Astrocyte of the spinal cord (primary cell): ENCODE measurements around the gene EMC8.

Source experiments
- DNase-seq: peaks from one replicate; pipeline ENCODE4 v3.0.0; 2011; ENCODE audit warnings: low read depth, low spot score
- H3K4me3 ChIP-seq: 2 replicates; pipeline ENCODE4 v1.5.1; 2011; ENCODE audit warnings: low read depth, mild to moderate bottlenecking, low read length, moderate library complexity
- CTCF ChIP-seq: IDR thresholded peaks from 2 replicates; pipeline ENCODE4 v1.5.1; 2012; ENCODE audit warnings: low read depth, mild to moderate bottlenecking, low read length, inconsistent platforms
- in situ Hi-C: cut with HindIII; loops from 2 replicates; pipeline ENCODE4 v1.10.0; 2017; ENCODE audit warnings: low sequenced_read_pairs

Gene EMC8

DNA sequence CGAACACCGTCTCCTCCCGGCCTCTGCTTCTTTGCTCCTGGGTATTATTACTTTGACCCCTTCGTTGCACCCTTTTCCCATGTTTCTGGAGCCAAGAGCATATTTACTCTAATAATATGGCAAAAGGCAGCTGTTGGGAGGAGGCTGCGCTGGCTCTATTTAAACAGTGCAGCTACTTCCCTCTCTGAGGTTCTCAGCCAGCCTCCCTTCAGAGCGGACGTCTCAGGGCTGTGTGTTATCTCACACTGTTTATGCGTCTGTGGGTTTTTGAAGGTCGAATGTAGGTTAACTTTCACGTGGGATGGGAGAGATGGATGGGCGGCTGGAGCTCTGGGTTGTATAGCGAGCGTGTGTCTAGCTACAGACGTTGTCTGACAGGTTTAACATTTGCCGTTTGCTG is 45.4 kb upstream of the EMC8 start:
- no peak for DNase-seq
- TF ChIP-seq CTCF: no peak
- no peak overlapping the region for H3K4me3 ChIP-seq
- in situ Hi-C loops: no loop called here

DNA sequence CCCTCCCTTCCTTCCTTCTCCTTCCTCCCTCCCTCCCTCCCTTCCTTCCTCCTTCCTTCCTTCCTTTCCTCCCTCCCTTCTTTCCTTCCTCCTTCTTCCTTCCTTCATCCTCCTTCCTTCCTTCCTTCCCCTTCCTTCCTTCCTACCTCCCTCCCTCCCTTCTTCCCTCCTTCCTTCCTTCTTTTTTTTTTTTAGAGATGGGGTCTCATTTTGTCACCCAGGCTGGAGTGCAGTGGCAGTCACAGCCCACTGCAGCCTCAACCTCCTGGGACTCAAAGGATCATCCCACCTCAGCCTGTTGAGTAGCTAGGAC is 44.8 kb upstream of the EMC8 start:
- TF ChIP-seq CTCF: no peak
- no peak for DNase-seq
- in situ Hi-C loops: no loop called here
- no peak overlapping the region for H3K4me3 ChIP-seq

DNA sequence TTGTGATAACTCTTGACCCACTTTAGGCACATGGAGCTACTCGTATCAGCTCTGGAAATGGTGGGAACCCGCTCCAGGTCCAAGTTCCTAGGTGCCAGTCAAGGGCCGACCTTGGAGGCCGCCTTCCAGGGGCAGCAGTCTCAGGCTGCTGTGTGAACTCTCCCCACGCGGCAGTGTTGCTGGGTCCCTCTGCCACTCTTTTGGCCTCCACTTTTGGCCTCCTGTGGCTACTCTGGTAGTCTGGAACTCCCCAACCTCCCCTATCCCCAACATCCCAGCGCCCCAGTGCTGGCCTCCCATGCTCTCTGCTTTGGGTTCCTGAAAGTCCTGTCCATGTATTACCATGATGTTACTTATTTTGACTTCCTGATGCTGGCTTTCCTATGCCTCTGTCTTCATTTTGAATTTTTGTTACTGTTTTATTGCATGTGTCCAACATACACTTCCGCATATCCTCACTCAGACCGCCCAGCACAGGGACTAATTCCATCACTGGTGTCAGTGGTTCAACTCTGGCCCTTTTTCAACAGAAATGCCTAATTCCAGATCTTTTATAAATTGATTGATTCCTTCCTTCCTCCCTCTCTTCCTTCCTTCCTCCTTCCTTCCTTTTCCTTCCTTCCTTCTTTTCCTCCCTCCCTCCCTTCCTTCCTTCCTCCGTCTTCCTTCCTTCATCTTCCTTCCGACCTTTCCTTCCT is 44.3 kb upstream of the EMC8 start:
- H3K4me3 ChIP-seq: no peak overlapping the region
- no peak for TF ChIP-seq CTCF
- in situ Hi-C loops: no loop called here
- no peak for DNase-seq

DNA sequence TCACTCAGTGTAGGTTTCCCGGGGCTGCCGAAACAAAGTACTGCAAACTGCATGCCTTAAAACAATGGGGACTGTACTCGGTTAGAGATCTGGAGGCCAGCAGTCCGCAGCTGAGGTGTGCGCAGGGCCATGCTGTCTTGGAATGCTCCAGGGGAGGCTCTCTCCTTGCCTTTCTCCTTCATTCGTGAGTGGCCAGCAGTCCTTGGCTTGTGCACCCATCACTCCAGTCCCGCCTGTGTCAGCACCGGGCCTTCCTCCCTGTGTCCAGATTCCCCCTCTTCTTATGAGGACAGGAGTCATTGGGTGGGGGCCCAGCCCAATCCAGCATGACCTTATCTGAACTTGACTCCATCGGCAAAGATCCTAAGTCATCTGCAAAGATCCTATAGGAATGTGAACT is 43.5 kb upstream of the EMC8 start:
- TF ChIP-seq CTCF: no peak
- in situ Hi-C loops: no loop called here
- H3K4me3 ChIP-seq: no peak overlapping the region
- DNase-seq: no peak

GRCh38 chr16:85842435-85842834 is 43.1 kb upstream of the EMC8 start:
- in situ Hi-C loops: no loop called here
- no peak overlapping the region for H3K4me3 ChIP-seq

GRCh38 chr16:85840801-85841200 is 41.5 kb upstream of the EMC8 start:
- no peak overlapping the region for H3K4me3 ChIP-seq
- no peak for TF ChIP-seq CTCF
- no peak for DNase-seq
- in situ Hi-C loops: no loop called here

More at GRCh38 chr16:85842435-85842834, 43.1 kb upstream of the EMC8 start:
- no peak for DNase-seq
- no peak for TF ChIP-seq CTCF

GRCh38 chr16:85840395-85840794 is 41.1 kb upstream of the EMC8 start:
- TF ChIP-seq CTCF: no peak
- H3K4me3 ChIP-seq: no peak overlapping the region
- in situ Hi-C loops: no loop called here
- DNase-seq: no peak
